ENCODE data around the gene DDTL.

GRCh38 chr22:24005201-24005600, 38.5 kb downstream of the DDTL start, which contains the start of gene GSTT4:
- no peak for TF ChIP-seq POLR2A (IDR thresholded peaks at IDR 0.05)
- TF ChIP-seq CTCF (IDR thresholded peaks at IDR 0.05): no peak
